ENCODE measurements around the gene ASXL1. TPM values are rescaled to one million over a fixed set of nuclear protein-coding genes. Genes with fewer than 3 reads are reported as not detected.

The ASXL1 gene
- total RNA-seq (2021; fragmentation: NEBNext Ultra II Directional; extraction: Animal tissue kit (Norgen Biotek cat#: 25700)): 10 to 100 TPM; 49.0 to 62.4 (median 54.4) TPM
- long read RNA-seq, partial matches to known transcripts: 3 of 15 reads
- long read RNA-seq, other reads (novel, unspliced or antisense): 12 of 15 reads

- Mint-ChIP-seq H3K4me1 (ENCODE audit: low read depth) (peaks cover 74% of the 10 kb centered on the region), H3K4me3 (peak within 1 kb of the TSS; percentile 98), H3K36me3 (ENCODE audit: low read depth) (peaks cover 25% of the 10 kb centered on the region), H3K27me3 (ENCODE audit: insufficient read depth) (no peaks in the 10 kb centered on the region; the same call in 1 of the 2 replicates), H3K27ac (peak within 1 kb of the TSS; percentile 100), H3K9me3 (0 out of 2 replicates have a peak, but pooled peaks cover 6% of the 10 kb centered on the region)
- no peak for TF ChIP-seq CTCF (IDR thresholded peaks at IDR 0.05)
- DNase-seq: peak; percentile 94
Observed at GRCh38 chr20:32357869-32358631, at the start of gene ASXL1. Gene ASXL1, plus strand, starts transcription at chr20:32358331. Its CDS starts 445 bp downstream, at chr20:32358776.

- Mint-ChIP-seq H3K4me1 (ENCODE audit: low read depth) (peaks cover 14% of the 10 kb centered on the region), H3K9me3 (no peaks in the 10 kb centered on the region), H3K36me3 (ENCODE audit: low read depth) (peaks cover 47% of the 10 kb centered on the region), H3K4me3 (no peak overlapping the region), H3K27ac (no peak overlapping the region), H3K27me3 (ENCODE audit: insufficient read depth) (peaks cover 8% of the 10 kb centered on the region)
- DNase-seq: no peak
- no peak for TF ChIP-seq CTCF (IDR thresholded peaks at IDR 0.05)
Observed at GRCh38 chr20:32312718-32313424, 45.3 kb upstream of the ASXL1 start.

- peaks cover 8% of the 10 kb centered on the region for H3K27me3 Mint-ChIP-seq (ENCODE audit: insufficient read depth)
- no peak overlapping the region for H3K27ac Mint-ChIP-seq
- H3K9me3 Mint-ChIP-seq: no peaks in the 10 kb centered on the region
Observed at GRCh38 chr20:32314768-32315167, 43.4 kb upstream of the ASXL1 start.

GRCh38 chr20:32315399-32315798 lies 42.7 kb upstream of the ASXL1 start:
- no peak for DNase-seq
- TF ChIP-seq CTCF (IDR thresholded peaks at IDR 0.05): no peak
- Mint-ChIP-seq H3K4me1 (ENCODE audit: low read depth) (peaks cover 25% of the 10 kb centered on the region), H3K9me3 (no peaks in the 10 kb centered on the region), H3K4me3 (no peak overlapping the region), H3K36me3 (ENCODE audit: low read depth) (peaks cover 48% of the 10 kb centered on the region), H3K27ac (no peak overlapping the region), H3K27me3 (ENCODE audit: insufficient read depth) (peaks cover 8% of the 10 kb centered on the region)

More at GRCh38 chr20:32314768-32315167, 43.4 kb upstream of the ASXL1 start:
- DNase-seq: no peak
- peaks cover 53% of the 10 kb centered on the region for H3K36me3 Mint-ChIP-seq (ENCODE audit: low read depth)
- TF ChIP-seq CTCF (IDR thresholded peaks at IDR 0.05): no peak
- H3K4me1 Mint-ChIP-seq (ENCODE audit: low read depth): peaks cover 25% of the 10 kb centered on the region
- no peak overlapping the region for H3K4me3 Mint-ChIP-seq

GRCh38 chr20:32315891-32316290 lies 42.2 kb upstream of the ASXL1 start:
- Mint-ChIP-seq H3K4me1 (ENCODE audit: low read depth) (peaks cover 25% of the 10 kb centered on the region), H3K27ac (no peak overlapping the region), H3K36me3 (ENCODE audit: low read depth) (peaks cover 48% of the 10 kb centered on the region), H3K4me3 (no peak overlapping the region), H3K9me3 (no peaks in the 10 kb centered on the region), H3K27me3 (ENCODE audit: insufficient read depth) (peaks cover 8% of the 10 kb centered on the region)
- no peak for TF ChIP-seq CTCF (IDR thresholded peaks at IDR 0.05)
- DNase-seq: no peak
